HG03354 (cell line): Measurements from ENCODE around the gene DAAM1.

Experiments
- ATAC-seq: cut with Tn5 transposase; IDR thresholded peaks from one replicate; pipeline ENCODE4 v1.9.1; 2021; ENCODE audit warnings: mild to moderate bottlenecking; ENCODE audit not compliant: unreplicated experiment, poor library complexity, severe bottlenecking

DAAM1 gene

GRCh38 chr14:59251811-59252771 is 63.6 kb downstream of the DAAM1 start:
- ATAC-seq, result no peak

- no peak for ATAC-seq
Measured at GRCh38 chr14:59252772-59253500, 64.5 kb downstream of the DAAM1 start.

- no peak for ATAC-seq
Measured at GRCh38 chr14:59253527-59253926, 65.1 kb downstream of the DAAM1 start.

GRCh38 chr14:59254146-59254910 is 65.9 kb downstream of the DAAM1 start:
- ATAC-seq, result peak; percentile 10

- peak; percentile 87 for ATAC-seq
Measured at GRCh38 chr14:59254911-59255545, 66.6 kb downstream of the DAAM1 start.

- no peak for ATAC-seq
Measured at GRCh38 chr14:59256331-59256730, 67.9 kb downstream of the DAAM1 start.

- ATAC-seq, result no peak
Measured at GRCh38 chr14:59261334-59261733, 72.9 kb downstream of the DAAM1 start.

GRCh38 chr14:59262717-59263454 is 74.4 kb downstream of the DAAM1 start:
- no peak for ATAC-seq

GRCh38 chr14:59265808-59266207 is 77.3 kb downstream of the DAAM1 start:
- ATAC-seq, result peak; percentile 59

- peak; percentile 59 for ATAC-seq
Measured at GRCh38 chr14:59267046-59267445, 78.6 kb downstream of the DAAM1 start.

- ATAC-seq, result no peak
Measured at GRCh38 chr14:59268011-59268410, 79.5 kb downstream of the DAAM1 start.

- no peak for ATAC-seq
Measured at GRCh38 chr14:59268858-59269257, 80.4 kb downstream of the DAAM1 start.

- ATAC-seq, result no peak
Measured at GRCh38 chr14:59269466-59269865, 81.0 kb downstream of the DAAM1 start.

- ATAC-seq, result no peak
Measured at GRCh38 chr14:59271256-59271655, 82.8 kb downstream of the DAAM1 start.

GRCh38 chr14:59271734-59272133 is 83.3 kb downstream of the DAAM1 start:
- ATAC-seq, result no peak

- no peak for ATAC-seq
Measured at GRCh38 chr14:59272633-59273032, 84.2 kb downstream of the DAAM1 start.

GRCh38 chr14:59273737-59274136 is 85.3 kb downstream of the DAAM1 start:
- no peak for ATAC-seq

GRCh38 chr14:59274991-59275391 is 86.5 kb downstream of the DAAM1 start:
- peak; percentile 61 for ATAC-seq

GRCh38 chr14:59275668-59276067 is 87.2 kb downstream of the DAAM1 start:
- ATAC-seq, result peak; percentile 89
